DOHH2 (cell line): ENCODE data around the gene GALNT7.
A peak's percentile ranks its signal among the peaks of the same experiment; 100 is the strongest.

Experiments
- H3F3A ChIP-seq: fragments of 200-600 bp; sonication (generic), shearing (Covaris generic); 2 replicates; pipeline ENCODE4 v1.6.0; 2016; ENCODE audit warnings: antibody characterized with exemption, mild to moderate bottlenecking; ENCODE audit not compliant: control insufficient read depth, insufficient read depth
- H3K27ac ChIP-seq: fragments of 200-600 bp; sonication (generic); 2 replicates; pipeline ENCODE4 v1.5.1; 2014; ENCODE audit warnings: low read depth, mild to moderate bottlenecking, low read length, moderate library complexity
- H3K27me3 ChIP-seq: fragments of 200-600 bp; sonication (generic); 2 replicates; pipeline ENCODE4 v1.6.1; 2014; ENCODE audit warnings: mild to moderate bottlenecking, low read length, mixed read lengths; ENCODE audit not compliant: control insufficient read depth
- H3K36me3 ChIP-seq: fragments of 200-600 bp; sonication (generic); 2 replicates; pipeline ENCODE4 v1.6.1; 2014; ENCODE audit warnings: mild to moderate bottlenecking, low read length, moderate library complexity, mixed read lengths; ENCODE audit not compliant: control insufficient read depth
- H3K4me1 ChIP-seq: fragments of 200-600 bp; sonication (generic); 2 replicates; pipeline ENCODE4 v1.6.1; 2014; ENCODE audit warnings: mild to moderate bottlenecking, low read length, mixed read lengths; ENCODE audit not compliant: control insufficient read depth
- H3K4me2 ChIP-seq: fragments of 200-600 bp; sonication (generic); 2 replicates; pipeline ENCODE4 v1.6.0; 2014; ENCODE audit warnings: mild to moderate bottlenecking, low read length, moderate library complexity
- H3K4me3 ChIP-seq: fragments of 200-600 bp; sonication (generic); 2 replicates; pipeline ENCODE4 v1.5.1; 2014; ENCODE audit warnings: mild to moderate bottlenecking, low read length, mixed read lengths
- H3K79me2 ChIP-seq: fragments of 200-600 bp; sonication (generic); 2 replicates; pipeline ENCODE4 v1.6.1; 2014; ENCODE audit warnings: mild to moderate bottlenecking, low read length, mixed read lengths; ENCODE audit not compliant: control insufficient read depth
- H3K9me2 ChIP-seq: fragments of 200-600 bp; sonication (generic); replicated peaks from 2 replicates; pipeline ENCODE4 v1.6.1; 2014; ENCODE audit warnings: mild to moderate bottlenecking, low read length, mixed read lengths; ENCODE audit not compliant: control insufficient read depth
- H3K9me3 ChIP-seq: fragments of 200-600 bp; sonication (generic); 2 replicates; pipeline ENCODE4 v1.6.1; 2014; ENCODE audit warnings: antibody characterized with exemption, low read length, mixed read lengths; ENCODE audit not compliant: control insufficient read depth, insufficient read depth
- H4K20me1 ChIP-seq: fragments of 200-600 bp; sonication (generic); 2 replicates; pipeline ENCODE4 v1.6.0; 2014; ENCODE audit warnings: low read depth, mild to moderate bottlenecking, antibody characterized with exemption, low read length, moderate library complexity; ENCODE audit not compliant: control insufficient read depth, insufficient read depth
- EZH2phosphoT487 ChIP-seq: fragments of 200-600 bp; sonication (generic); IDR thresholded peaks from 2 replicates; pipeline ENCODE4 v1.6.1; 2017; ENCODE audit warnings: borderline replicate concordance, mild to moderate bottlenecking, antibody characterized with exemption, low read length, moderate library complexity, mixed read lengths
- TF ChIP-seq, protein P1 (sequence below): fragments of 200-600 bp; sonication (generic); IDR thresholded peaks from one replicate; pipeline ENCODE4 v1.5.1; 2014; ENCODE audit warnings: antibody characterized with exemption, mild to moderate bottlenecking, low read depth, low read length; ENCODE audit not compliant: poor library complexity, severe bottlenecking

The GALNT7 gene

DNA sequence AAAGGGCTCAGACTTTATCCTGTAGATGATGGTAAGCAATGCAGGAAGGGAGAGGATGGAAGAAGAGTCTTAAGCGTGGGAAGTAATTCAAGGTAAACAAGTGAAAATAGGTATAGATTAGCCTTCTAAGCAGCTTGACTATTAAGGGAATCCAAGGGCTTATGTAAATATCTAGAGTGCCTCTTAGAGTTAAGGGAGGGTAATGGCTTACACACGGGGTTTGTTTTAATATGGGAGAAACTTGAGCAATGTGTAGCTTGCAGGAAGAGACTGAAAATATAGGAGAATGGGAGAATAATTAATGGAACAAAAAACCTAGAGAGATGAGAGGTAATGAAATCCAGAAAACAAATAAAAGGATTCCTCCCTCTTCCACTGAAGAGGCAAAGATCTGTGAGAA, 189.3 kb downstream of the GALNT7 start:
- Histone ChIP-seq H3K4me3 (no peak overlapping the region), H3F3A (no peaks in the 10 kb centered on the region), H3K36me3 (no peaks in the 10 kb centered on the region), H3K79me2 (no peaks in the 10 kb centered on the region), H3K27me3 (0 out of 2 replicates have a peak, but pooled peaks cover 2% of the 10 kb centered on the region), H3K4me2 (no peak overlapping the region), H3K4me1 (peaks cover 12% of the 10 kb centered on the region), H3K9me3 (no peaks in the 10 kb centered on the region), H3K9me2 (no peaks in the 10 kb centered on the region), H4K20me1 (no peaks in the 10 kb centered on the region), H3K27ac (no peak overlapping the region)
- TF ChIP-seq, protein P1, sequence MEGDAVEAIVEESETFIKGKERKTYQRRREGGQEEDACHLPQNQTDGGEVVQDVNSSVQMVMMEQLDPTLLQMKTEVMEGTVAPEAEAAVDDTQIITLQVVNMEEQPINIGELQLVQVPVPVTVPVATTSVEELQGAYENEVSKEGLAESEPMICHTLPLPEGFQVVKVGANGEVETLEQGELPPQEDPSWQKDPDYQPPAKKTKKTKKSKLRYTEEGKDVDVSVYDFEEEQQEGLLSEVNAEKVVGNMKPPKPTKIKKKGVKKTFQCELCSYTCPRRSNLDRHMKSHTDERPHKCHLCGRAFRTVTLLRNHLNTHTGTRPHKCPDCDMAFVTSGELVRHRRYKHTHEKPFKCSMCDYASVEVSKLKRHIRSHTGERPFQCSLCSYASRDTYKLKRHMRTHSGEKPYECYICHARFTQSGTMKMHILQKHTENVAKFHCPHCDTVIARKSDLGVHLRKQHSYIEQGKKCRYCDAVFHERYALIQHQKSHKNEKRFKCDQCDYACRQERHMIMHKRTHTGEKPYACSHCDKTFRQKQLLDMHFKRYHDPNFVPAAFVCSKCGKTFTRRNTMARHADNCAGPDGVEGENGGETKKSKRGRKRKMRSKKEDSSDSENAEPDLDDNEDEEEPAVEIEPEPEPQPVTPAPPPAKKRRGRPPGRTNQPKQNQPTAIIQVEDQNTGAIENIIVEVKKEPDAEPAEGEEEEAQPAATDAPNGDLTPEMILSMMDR: no peak
- TF ChIP-seq EZH2phosphoT487: no peak

DNA sequence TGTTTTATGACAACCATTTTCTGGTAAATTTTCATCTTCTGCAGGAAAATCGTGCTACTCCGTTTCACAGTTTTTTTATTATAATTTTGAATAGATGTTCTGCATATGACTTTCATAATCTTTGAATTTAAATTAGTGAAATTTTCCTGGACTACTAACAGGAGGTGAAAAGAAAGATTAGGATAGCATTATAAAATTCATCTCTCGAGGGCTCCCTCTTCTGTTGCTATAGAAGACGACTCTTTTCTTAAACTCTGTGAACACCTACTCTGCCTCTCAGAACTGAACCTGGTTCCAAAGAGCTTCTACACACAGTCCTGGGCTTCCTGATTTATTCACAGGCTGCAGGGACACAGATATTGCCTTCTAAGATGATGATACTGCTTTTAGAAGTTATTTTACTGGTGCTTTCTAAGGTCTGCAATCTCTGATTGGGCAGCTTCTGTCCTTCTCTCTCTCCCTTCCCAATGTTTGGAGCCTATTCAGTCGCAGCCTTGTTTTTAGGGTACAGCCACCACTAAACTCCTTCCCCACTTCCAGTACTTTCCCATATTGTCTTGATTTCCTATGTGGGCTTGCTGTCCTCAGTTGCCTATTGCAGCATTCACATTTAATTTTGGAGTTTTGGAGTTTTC, 192.1 kb downstream of the GALNT7 start:
- H3K27ac ChIP-seq: no peak overlapping the region
- H3K9me3 ChIP-seq: no peaks in the 10 kb centered on the region
- 0 out of 2 replicates have a peak, but pooled peaks cover 2% of the 10 kb centered on the region for H3K27me3 ChIP-seq
- H3K4me1 ChIP-seq: peaks cover 12% of the 10 kb centered on the region
- no peak overlapping the region for H3K4me3 ChIP-seq
- no peaks in the 10 kb centered on the region for H3K9me2 ChIP-seq
- H4K20me1 ChIP-seq: no peaks in the 10 kb centered on the region
- TF ChIP-seq EZH2phosphoT487: no peak
- TF ChIP-seq, protein P1: peak; percentile 39
- no peaks in the 10 kb centered on the region for H3K79me2 ChIP-seq
- no peaks in the 10 kb centered on the region for H3K36me3 ChIP-seq
- no peak overlapping the region for H3K4me2 ChIP-seq
- H3F3A ChIP-seq: no peaks in the 10 kb centered on the region

DNA sequence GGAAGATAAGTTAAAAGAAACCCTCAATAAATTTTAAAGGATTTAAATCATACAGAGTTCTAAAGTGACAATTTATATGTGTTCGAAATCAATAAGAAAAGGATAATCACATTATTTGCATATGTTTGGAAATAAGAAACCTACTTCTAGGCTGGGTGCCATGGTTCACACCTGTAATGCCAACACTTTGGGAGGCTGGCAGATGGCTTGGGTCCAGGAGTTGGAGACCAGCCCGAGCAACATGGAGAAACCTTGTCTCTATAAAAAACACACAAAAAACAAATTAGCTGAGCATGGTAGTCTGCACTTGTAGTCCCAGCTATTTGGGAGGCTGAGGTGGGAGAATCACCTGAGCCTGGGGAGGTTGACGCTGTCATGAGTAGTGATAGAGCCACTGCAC, 194.1 kb downstream of the GALNT7 start:
- Histone ChIP-seq H3K27ac (no peak overlapping the region), H3K9me2 (no peaks in the 10 kb centered on the region), H3K36me3 (no peaks in the 10 kb centered on the region), H3K9me3 (no peaks in the 10 kb centered on the region), H3F3A (peaks cover 2% of the 10 kb centered on the region; the same call in 1 of the 2 replicates), H3K4me2 (no peak overlapping the region), H3K4me3 (no peak overlapping the region), H3K79me2 (peaks cover 3% of the 10 kb centered on the region; the same call in 1 of the 2 replicates), H3K4me1 (peaks cover 20% of the 10 kb centered on the region), H4K20me1 (no peaks in the 10 kb centered on the region), H3K27me3 (no peaks in the 10 kb centered on the region)
- TF ChIP-seq, protein P1: no peak
- TF ChIP-seq EZH2phosphoT487: no peak
